Stimulated activated naive B cell treated with anti-CD40 and anti-IgM and Interleukin-4, amounts not matched to agents 10 μg/mL and 1 μg/mL and 100 μg/mL, for 72 hours (primary cell): ENCODE results near the gene TFEB.

Experiments used
- ATAC-seq, 2 donors: fragments of 150-1000 bp; cut with Tn5 transposase; replicated peaks; 2 replicates each; pipeline ENCODE4 v1.10.0; 2021; ENCODE audit warnings: moderate library complexity in 1 of 2
- DNase-seq: peaks from one replicate; pipeline ENCODE4 v3.0.0; 2021
- H3K27ac Mint-ChIP-seq: one replicate; pipeline ENCODE4 v1.8.0; 2022; ENCODE audit warnings: mild to moderate bottlenecking, mixed read lengths
- H3K27me3 Mint-ChIP-seq, 2 donors: one replicate each; pipeline ENCODE4 v1.8.0; 2022; ENCODE audit warnings: mixed read lengths in 2 of 2
- H3K36me3 Mint-ChIP-seq, 2 donors: one replicate each; pipeline ENCODE4 v1.8.0; 2022; ENCODE audit warnings: mixed read lengths in 2 of 2, mild to moderate bottlenecking in 1 of 2
- H3K4me1 Mint-ChIP-seq, 2 donors: one replicate each; pipeline ENCODE4 v1.8.0; 2022; ENCODE audit warnings: mixed read lengths in 2 of 2, mild to moderate bottlenecking in 1 of 2
- H3K4me3 Mint-ChIP-seq, 2 donors: one replicate each; pipeline ENCODE4 v1.8.0; 2022; ENCODE audit warnings: mild to moderate bottlenecking in 2 of 2, mixed read lengths in 2 of 2, moderate library complexity in 1 of 2
- H3K9me3 Mint-ChIP-seq, 2 donors: one replicate each; pipeline ENCODE4 v1.8.0; 2022; ENCODE audit warnings: mixed read lengths in 2 of 2, mild to moderate bottlenecking in 1 of 2

The TFEB gene

DNA sequence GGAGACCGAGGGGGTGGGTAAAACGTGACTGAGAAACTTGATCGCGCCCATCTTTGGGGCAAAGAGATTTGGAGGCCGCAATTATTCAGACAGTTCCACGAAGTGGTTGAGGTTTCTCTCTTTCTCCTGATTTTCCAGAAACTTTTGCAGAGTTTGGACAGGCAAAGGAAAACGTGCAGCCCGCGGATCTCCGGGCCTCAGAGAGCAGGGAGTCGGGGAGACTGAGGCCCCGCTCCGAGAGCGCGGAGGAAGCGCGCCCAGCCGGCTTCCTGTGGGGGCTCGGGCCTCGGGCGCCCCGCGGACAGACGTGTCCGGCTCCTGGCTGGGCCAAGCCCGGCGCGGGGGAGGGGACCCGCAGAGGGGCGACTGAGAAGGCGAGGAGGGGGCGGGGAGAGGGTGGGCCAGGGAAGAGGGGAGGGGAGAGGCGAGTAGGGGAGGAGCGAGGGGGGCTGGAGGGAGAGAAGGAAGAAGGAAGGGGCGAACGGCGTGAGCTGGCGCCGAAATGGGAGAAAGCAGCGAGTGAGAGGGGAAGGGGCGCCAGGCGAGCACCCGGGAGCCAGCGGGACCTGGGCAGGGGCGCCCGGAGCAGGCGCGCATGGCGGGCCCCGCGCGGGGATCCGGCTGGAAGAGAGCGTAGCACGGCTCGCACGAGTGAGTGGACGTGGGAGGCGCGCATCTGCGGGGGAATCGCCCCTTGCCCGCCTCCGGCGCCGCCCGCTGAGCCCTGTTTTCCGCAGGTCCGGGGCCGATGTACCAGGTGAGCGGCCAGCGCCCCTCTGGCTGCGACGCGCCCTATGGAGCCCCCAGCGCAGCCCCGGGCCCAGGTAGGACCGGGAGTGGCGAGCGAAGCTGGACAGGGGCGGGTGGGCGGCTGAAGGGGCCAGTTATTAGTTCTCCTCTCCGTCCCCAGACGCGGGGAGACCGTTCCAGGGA, 97.1 kb downstream of the TFEB start, which contains the start of gene MDFI:
Gene MDFI (plus strand): TSS at position 467 of the 933 bp plus-strand sequence. CDS start 282 bp downstream, at position 749.
- ATAC-seq = peak; percentile 28 to 40
- Mint-ChIP-seq H3K36me3 (no peaks in the 10 kb centered on the region), H3K9me3 (no peaks in the 10 kb centered on the region), H3K4me3 (peak within 1 kb of the TSS; percentile 72 to 75), H3K27ac (no peak within 1 kb of the TSS), H3K27me3 (peaks cover 67 to 83% of the 10 kb centered on the region in 2 donors), H3K4me1 (peaks cover 10 to 21% of the 10 kb centered on the region in 2 donors)
- DNase-seq = no peak

DNA sequence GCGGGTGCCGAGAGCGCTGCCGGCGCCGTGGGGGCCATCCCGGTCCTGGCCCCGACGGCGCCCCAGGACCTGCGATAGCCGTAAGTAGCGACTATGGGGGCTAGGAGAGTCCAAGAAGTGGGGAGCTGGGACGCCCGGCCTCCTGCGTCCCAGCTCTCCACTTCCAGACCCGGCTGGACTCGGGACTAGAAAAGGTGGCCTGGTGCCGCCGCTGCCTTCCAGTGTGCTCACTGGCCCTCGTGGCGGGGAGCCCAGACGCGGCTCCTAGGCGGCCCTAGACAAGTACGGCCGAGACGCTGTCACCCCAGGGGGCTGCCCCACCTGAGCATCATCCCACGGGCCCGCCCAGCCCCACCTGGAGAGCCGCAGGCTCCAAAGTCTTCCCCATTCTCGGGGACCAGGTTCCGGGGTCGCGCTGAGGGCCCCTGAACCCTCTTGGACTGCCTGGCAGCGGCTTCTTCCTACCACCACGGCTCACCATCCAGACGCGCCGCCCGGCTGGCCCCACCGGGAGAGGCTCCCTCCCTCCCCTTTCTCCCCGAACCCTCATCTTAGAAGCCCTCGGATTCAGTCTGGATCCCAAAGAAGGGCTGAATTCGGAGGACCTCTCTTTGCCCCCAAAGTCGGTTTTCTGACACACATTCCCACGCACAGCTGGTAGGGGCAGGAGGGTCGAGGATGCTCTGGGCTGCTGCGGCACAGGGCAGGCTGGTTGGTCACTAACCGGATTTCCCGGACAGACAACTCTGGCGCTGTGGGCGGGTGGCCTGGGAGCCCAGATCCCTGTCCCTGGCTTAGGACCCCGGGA, 98.0 kb downstream of the TFEB start:
- DNase-seq (no peak), ATAC-seq (no peak)
- peaks cover 10 to 21% of the 10 kb centered on the region in 2 donors for H3K4me1 Mint-ChIP-seq
- H3K27ac Mint-ChIP-seq = no peak overlapping the region
- H3K36me3 Mint-ChIP-seq = no peaks in the 10 kb centered on the region
- H3K4me3 Mint-ChIP-seq = peak overlapping the region; percentile 72 to 75
- no peaks in the 10 kb centered on the region for H3K9me3 Mint-ChIP-seq
- peaks cover 64 to 76% of the 10 kb centered on the region in 2 donors for H3K27me3 Mint-ChIP-seq

DNA sequence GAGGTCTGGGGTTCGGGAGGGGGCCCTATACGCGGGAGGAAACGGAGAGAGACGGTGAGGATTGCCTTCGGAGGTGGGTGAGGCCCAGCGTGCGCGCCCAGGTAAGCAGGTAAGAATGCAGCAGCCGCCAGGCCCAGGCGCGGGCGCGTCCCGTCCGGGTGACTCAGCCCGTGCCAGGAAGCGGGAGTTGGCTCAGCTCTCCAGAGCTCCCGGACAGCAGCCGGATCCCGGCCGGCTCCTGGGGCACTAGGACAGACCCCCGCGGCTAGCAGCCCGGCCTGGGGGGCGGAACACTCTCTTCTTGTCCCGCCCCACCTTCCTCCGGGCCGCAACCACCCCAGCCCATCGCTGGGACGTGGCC, 98.6 kb downstream of the TFEB start:
- peak overlapping the region in 1 of 2 donors; percentile 42 for H3K4me3 Mint-ChIP-seq
- DNase-seq (no peak), ATAC-seq (no peak)
- no peaks in the 10 kb centered on the region for H3K36me3 Mint-ChIP-seq
- H3K27ac Mint-ChIP-seq = no peak overlapping the region
- peaks cover 10 to 21% of the 10 kb centered on the region in 2 donors for H3K4me1 Mint-ChIP-seq
- peaks cover 58 to 79% of the 10 kb centered on the region in 2 donors for H3K27me3 Mint-ChIP-seq
- no peaks in the 10 kb centered on the region for H3K9me3 Mint-ChIP-seq

DNA sequence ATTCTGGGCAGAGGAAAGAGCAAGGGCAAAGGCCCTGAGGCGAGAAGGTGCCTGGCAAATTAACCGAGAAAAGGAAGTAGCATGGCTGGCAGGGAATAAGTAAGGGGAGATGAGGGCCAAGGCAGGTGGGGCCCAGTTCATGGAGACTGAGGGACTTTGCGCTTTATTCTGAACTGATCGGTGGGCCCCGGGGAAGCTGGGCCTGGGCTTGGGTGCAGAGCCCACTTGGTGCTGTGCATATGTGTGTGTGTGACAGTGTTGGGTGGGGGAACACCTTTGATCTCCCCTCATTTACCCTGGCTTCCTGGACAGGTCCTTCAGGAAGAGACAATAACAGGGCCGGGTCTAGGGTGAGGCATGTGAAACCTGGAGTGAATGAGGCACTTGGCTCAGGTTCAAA, 100.0 kb downstream of the TFEB start:
- Mint-ChIP-seq H3K4me1 (peaks cover 10 to 21% of the 10 kb centered on the region in 2 donors), H3K27ac (no peak overlapping the region), H3K27me3 (peaks cover 51 to 77% of the 10 kb centered on the region in 2 donors), H3K9me3 (no peaks in the 10 kb centered on the region), H3K36me3 (no peaks in the 10 kb centered on the region), H3K4me3 (no peak overlapping the region)
- ATAC-seq (no peak), DNase-seq (no peak)

DNA sequence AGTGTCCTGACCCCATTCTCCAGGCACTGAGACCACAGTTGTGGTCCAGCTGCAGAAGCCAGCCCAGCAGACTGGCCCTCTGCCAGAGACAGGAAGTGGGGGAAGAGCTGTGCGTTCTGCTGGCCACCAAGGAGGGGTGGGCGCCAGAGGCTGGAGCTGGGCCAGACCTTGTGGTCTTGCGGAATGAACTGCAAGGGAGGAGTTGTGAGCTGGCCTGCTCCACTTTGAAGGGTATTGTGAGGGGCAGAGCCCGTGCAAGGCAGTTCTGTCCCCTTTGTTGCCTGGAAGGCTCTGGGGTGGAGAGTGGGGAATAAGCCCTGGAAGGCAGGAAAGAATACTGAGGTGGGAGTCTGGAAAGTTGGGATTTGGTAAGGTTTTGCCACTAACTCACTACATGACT, 100.8 kb downstream of the TFEB start:
- no peaks in the 10 kb centered on the region for H3K9me3 Mint-ChIP-seq
- no peak overlapping the region for H3K4me3 Mint-ChIP-seq
- DNase-seq (no peak), ATAC-seq (no peak)
- no peak overlapping the region for H3K27ac Mint-ChIP-seq
- H3K4me1 Mint-ChIP-seq = peaks cover 8 to 19% of the 10 kb centered on the region in 2 donors
- peaks cover 44 to 71% of the 10 kb centered on the region in 2 donors for H3K27me3 Mint-ChIP-seq
- H3K36me3 Mint-ChIP-seq = no peaks in the 10 kb centered on the region
